Endothelial cell of umbilical vein (primary cell): ENCODE results near the gene GRIFIN. TPM values are rescaled to one million over a fixed set of nuclear protein-coding genes. Genes with fewer than 3 reads are reported as not detected.

ENCODE experiments used
- BruUV-seq: library from RNA; stranded (reverse); fragments of 400-500 nt; replicated peaks from 2 replicates; lab custom pipeline; 2021; lab: Mats Ljungman, UMichigan
- CTCF ChIA-PET: fragments of 300-600, 350-600 bp; sonication (Branson Sonifier 250); formaldehyde crosslinking; loops from one replicate; lab custom pipeline; 2021; ENCODE audit warnings: antibody characterized with exemption, inconsistent platforms; lab: Charles Lee
- POLR2A ChIA-PET: fragments of 300-600, 350-600 bp; sonication (Branson Sonifier 250); formaldehyde crosslinking; loops from one replicate; lab custom pipeline; 2021; ENCODE audit warnings: antibody characterized with exemption, inconsistent platforms; lab: Charles Lee
- DNase-seq: peaks from one replicate; pipeline ENCODE4 v3.0.0-alpha.2; 2011; ENCODE audit warnings: low read depth, low spot score
- FAIRE-seq: peaks from 2 replicates; lab custom pipeline; 2011; peaks lifted over from hg19 to GRCh38; lab: Jason Lieb, UNC
- H2AFZ ChIP-seq: 2 replicates; pipeline ENCODE4 v1.6.0; 2012; ENCODE audit warnings: low read depth, low read length, control low read depth, inconsistent platforms
- H3K27ac ChIP-seq: 2 replicates; pipeline ENCODE4 v1.5.1; 2011; ENCODE audit warnings: low read depth, mild to moderate bottlenecking, control low read depth, low read length, moderate library complexity; ENCODE audit not compliant: insufficient read depth
- H3K27me3 ChIP-seq, 2 experiments: 2 replicates each; pipeline versions ENCODE4 v1.6.0 to v1.6.1; 2011; ENCODE audit warnings: low read length in 2 of 2, mixed read lengths in 1 of 2; ENCODE audit not compliant: control insufficient read depth in 2 of 2, insufficient read depth in 2 of 2
- H3K36me3 ChIP-seq, 2 experiments: 2 replicates in 1 of 2; 3 replicates in 1 of 2; pipeline ENCODE4 v1.5.1; 2011; ENCODE audit warnings: low read length in 2 of 2, mild to moderate bottlenecking in 1 of 2, moderate library complexity in 1 of 2; ENCODE audit not compliant: control insufficient read depth in 2 of 2, insufficient read depth in 2 of 2; ENCODE audit errors: extremely low read depth in 1 of 2
- H3K4me1 ChIP-seq: 3 replicates; pipeline ENCODE4 v1.5.1; 2011; ENCODE audit warnings: mild to moderate bottlenecking, low read length; ENCODE audit not compliant: control insufficient read depth, insufficient read depth; ENCODE audit errors: extremely low read depth
- H3K4me2 ChIP-seq: 2 replicates; pipeline ENCODE4 v1.6.1; 2011; ENCODE audit warnings: low read length, control low read depth, mixed read lengths; ENCODE audit not compliant: insufficient read depth
- H3K4me3 ChIP-seq, 3 experiments: fragments of 200-600 bp in 1 of 3; sonication (generic), shearing (Covaris generic) in 1 of 3; replicated peaks in 1 of 3; 2 replicates each; pipeline ENCODE4 v1.5.1; 2011 to 2016; ENCODE audit warnings: control low read depth in 3 of 3, low read length in 3 of 3, mild to moderate bottlenecking in 2 of 3, inconsistent platforms in 1 of 3, low read depth in 1 of 3, moderate library complexity in 1 of 3; ENCODE audit not compliant: insufficient read depth in 1 of 3
- H3K79me2 ChIP-seq: 2 replicates; pipeline ENCODE4 v1.6.0; 2012; ENCODE audit warnings: low read length, inconsistent platforms; ENCODE audit not compliant: control insufficient read depth, insufficient read depth
- H3K9ac ChIP-seq: replicated peaks from 2 replicates; pipeline ENCODE3; 2011; ENCODE audit warnings: low read length, control low read depth; ENCODE audit not compliant: insufficient read depth; ENCODE audit errors: extremely low read depth
- H3K9me1 ChIP-seq: replicated peaks from 3 replicates; pipeline ENCODE4 v1.6.0; 2011; ENCODE audit warnings: mild to moderate bottlenecking, low read length; ENCODE audit not compliant: control insufficient read depth, insufficient read depth; ENCODE audit errors: extremely low read depth
- H3K9me3 ChIP-seq: replicated peaks from 2 replicates; pipeline ENCODE4 v1.5.1; 2012; ENCODE audit warnings: low read length, inconsistent platforms; ENCODE audit not compliant: control insufficient read depth, insufficient read depth
- H4K20me1 ChIP-seq: replicated peaks from 2 replicates; pipeline ENCODE3; 2011; ENCODE audit warnings: mild to moderate bottlenecking, low read length; ENCODE audit not compliant: control insufficient read depth, insufficient read depth; ENCODE audit errors: extremely low read depth
- EZH2 ChIP-seq: IDR thresholded peaks from 2 replicates; pipeline ENCODE4 v1.6.1; 2012; ENCODE audit warnings: borderline replicate concordance, low read depth, mild to moderate bottlenecking, moderate library complexity, low read length, inconsistent platforms; ENCODE audit not compliant: severe bottlenecking
- FOS ChIP-seq: IDR thresholded peaks from 2 replicates; pipeline ENCODE4 v1.6.1; 2011; ENCODE audit warnings: mild to moderate bottlenecking, low read length, moderate library complexity, borderline replicate concordance; ENCODE audit not compliant: insufficient read depth
- GATA2 ChIP-seq: IDR thresholded peaks from 2 replicates; pipeline ENCODE4 v1.7.0; 2011; ENCODE audit warnings: low read depth, mild to moderate bottlenecking, moderate library complexity, mixed read lengths, low read length; ENCODE audit not compliant: insufficient read length, insufficient read depth
- JUN ChIP-seq: IDR thresholded peaks from 2 replicates; pipeline ENCODE4 v1.6.1; 2011; ENCODE audit warnings: borderline replicate concordance, low read depth; ENCODE audit not compliant: insufficient read length, insufficient read depth
- MAX ChIP-seq: IDR thresholded peaks from 2 replicates; pipeline ENCODE4 v1.6.1; 2011; ENCODE audit not compliant: insufficient read depth, insufficient read length
- MYC ChIP-seq: IDR thresholded peaks from one replicate; pipeline ENCODE4 v1.6.1; 2011; ENCODE audit warnings: mild to moderate bottlenecking, low read depth, low read length
- POLR2A ChIP-seq: IDR thresholded peaks from 2 replicates; pipeline ENCODE4 v1.6.1; 2012; ENCODE audit warnings: low read depth, mild to moderate bottlenecking, control low read depth, low read length
- POLR2AphosphoS5 ChIP-seq: IDR thresholded peaks from 2 replicates; pipeline ENCODE4 v1.6.1; 2012; ENCODE audit warnings: low read depth, mild to moderate bottlenecking, control low read depth, low read length, moderate library complexity; ENCODE audit not compliant: insufficient read depth
- dilution Hi-C: fragments of 300-500 bp; cut with MboI; formaldehyde crosslinking; loops from one replicate; pipeline ENCODE4 v1.15.0; 2019; ENCODE audit warnings: low sequenced_read_pairs; ENCODE audit not compliant: extremely low pct_ligation_motif_present
- intact Hi-C: fragments of 100-400 bp; cut with micrococcal nuclease; formaldehyde crosslinking; loops from one replicate; pipeline ENCODE4 v1.10.0; 2022
- polyA plus RNA-seq, 4 experiments: library from polyadenylated mRNA; depleted of rRNA in 3 of 4; stranded (reverse) in 3 of 4; unstranded in 1 of 4; fragments of >200 nt; gene quantifications; 2 replicates each; pipeline versions ENCODE4 v1.2.1 to v1.2.3, GENCODE V29; 2011 to 2012; ENCODE audit warnings: missing spikeins in 1 of 4
- total RNA-seq: library from RNA; stranded (reverse); gene quantifications from 2 replicates; pipeline ENCODE4 v1.2.3, GENCODE V29; 2021
- TF ChIP-seq, protein P1 (sequence below), 2 donors: IDR thresholded peaks; 1 replicate in 1 of 2; 2 replicates in 1 of 2; pipeline ENCODE4 v1.5.1; 2011; ENCODE audit warnings: low read length in 2 of 2, mild to moderate bottlenecking in 2 of 2, moderate library complexity in 2 of 2, control low read depth in 1 of 2, inconsistent platforms in 1 of 2, low read depth in 1 of 2; ENCODE audit not compliant: insufficient read depth in 1 of 2; ENCODE audit errors: extremely low read depth in 1 of 2

The GRIFIN gene
- total and polyA plus RNA-seq, 2 donors (not counting 3 experiments of a cell fraction or from before 2014, with no cell fraction given): not detected

- TF ChIP-seq, protein P1, sequence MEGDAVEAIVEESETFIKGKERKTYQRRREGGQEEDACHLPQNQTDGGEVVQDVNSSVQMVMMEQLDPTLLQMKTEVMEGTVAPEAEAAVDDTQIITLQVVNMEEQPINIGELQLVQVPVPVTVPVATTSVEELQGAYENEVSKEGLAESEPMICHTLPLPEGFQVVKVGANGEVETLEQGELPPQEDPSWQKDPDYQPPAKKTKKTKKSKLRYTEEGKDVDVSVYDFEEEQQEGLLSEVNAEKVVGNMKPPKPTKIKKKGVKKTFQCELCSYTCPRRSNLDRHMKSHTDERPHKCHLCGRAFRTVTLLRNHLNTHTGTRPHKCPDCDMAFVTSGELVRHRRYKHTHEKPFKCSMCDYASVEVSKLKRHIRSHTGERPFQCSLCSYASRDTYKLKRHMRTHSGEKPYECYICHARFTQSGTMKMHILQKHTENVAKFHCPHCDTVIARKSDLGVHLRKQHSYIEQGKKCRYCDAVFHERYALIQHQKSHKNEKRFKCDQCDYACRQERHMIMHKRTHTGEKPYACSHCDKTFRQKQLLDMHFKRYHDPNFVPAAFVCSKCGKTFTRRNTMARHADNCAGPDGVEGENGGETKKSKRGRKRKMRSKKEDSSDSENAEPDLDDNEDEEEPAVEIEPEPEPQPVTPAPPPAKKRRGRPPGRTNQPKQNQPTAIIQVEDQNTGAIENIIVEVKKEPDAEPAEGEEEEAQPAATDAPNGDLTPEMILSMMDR (IDR thresholded peaks at IDR 0.05; ENCODE audit: extremely low read depth in 1 of 2, insufficient read depth in 1 of 2, low read depth in 1 of 2, low read length in 2 of 2): no peak
- TF ChIP-seq JUN: no peak
- no peak for TF ChIP-seq MYC
- no peak for TF ChIP-seq FOS
- no peak for TF ChIP-seq MAX
- no peak for TF ChIP-seq POLR2AphosphoS5
- no peak for TF ChIP-seq POLR2A
- no peak for TF ChIP-seq EZH2
- no peak for TF ChIP-seq GATA2
- no peak overlapping the region for H3K9ac ChIP-seq
- ChIA-PET POLR2A (no interaction called here), CTCF (interaction anchor here (0.6 kb wide), 1 partner anchor 43 kb away, joined by 3 read pairs; the partner anchor contains the start of gene BRAT1)
- no peaks in the 10 kb centered on the region for H3K9me3 ChIP-seq
- dilution Hi-C loops: no loop called here
- H3K79me2 ChIP-seq: no peaks in the 10 kb centered on the region
- H3K9me1 ChIP-seq: no peaks in the 10 kb centered on the region
- H3K4me2 ChIP-seq: no peak overlapping the region
- intact Hi-C loops: no loop called here
- FAIRE-seq (no peak), DNase-seq (no peak)
- no peak overlapping the region for H3K4me3 ChIP-seq
- no peaks in the 10 kb centered on the region for H3K36me3 ChIP-seq
- no TSS peak for BruUV-seq
- H3K4me1 ChIP-seq: peaks cover 20% of the 10 kb centered on the region
- no peaks in the 10 kb centered on the region for H4K20me1 ChIP-seq
- H3K27ac ChIP-seq: no peak overlapping the region
- H2AFZ ChIP-seq: no peak overlapping the region
- H3K27me3 ChIP-seq: no peaks in the 10 kb centered on the region
Observed at GRCh38 chr7:2512713-2513112, 36.5 kb upstream of the GRIFIN start.
